Activated CD4-positive, CD25-positive, alpha-beta regulatory T cell treated with anti-CD3 and anti-CD28 coated beads, Interleukin-2, amount 50 U/mL, for 24 hours (primary cell): ENCODE measurements around the gene PIEZO2.

Experiments used
- ATAC-seq, 2 donors: fragments of 150-1000 bp; cut with Tn5 transposase; one replicate each; pipeline ENCODE4 v1.10.0; 2021; ENCODE audit warnings: mild to moderate bottlenecking in 1 of 2, moderate library complexity in 1 of 2

PIEZO2 gene

DNA sequence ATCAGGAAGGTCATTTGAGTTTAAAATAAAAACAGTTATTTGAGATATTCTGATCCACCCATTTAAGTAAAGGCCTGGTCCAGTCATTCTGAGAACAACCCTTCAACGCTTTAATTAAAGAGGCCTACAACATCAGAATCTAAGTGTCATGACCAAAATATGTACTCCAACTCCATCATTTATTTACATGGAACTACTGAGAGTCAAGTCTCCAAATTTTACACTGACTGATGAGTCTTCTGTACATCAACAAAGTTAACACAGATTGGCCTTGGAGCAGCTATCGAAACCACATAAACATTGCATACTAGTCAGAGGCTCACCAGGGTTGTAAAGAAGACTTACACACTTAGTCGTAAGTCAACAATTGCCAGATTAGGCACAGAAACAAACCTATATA, 37.1 kb downstream of the PIEZO2 start:
- no peak for ATAC-seq

DNA sequence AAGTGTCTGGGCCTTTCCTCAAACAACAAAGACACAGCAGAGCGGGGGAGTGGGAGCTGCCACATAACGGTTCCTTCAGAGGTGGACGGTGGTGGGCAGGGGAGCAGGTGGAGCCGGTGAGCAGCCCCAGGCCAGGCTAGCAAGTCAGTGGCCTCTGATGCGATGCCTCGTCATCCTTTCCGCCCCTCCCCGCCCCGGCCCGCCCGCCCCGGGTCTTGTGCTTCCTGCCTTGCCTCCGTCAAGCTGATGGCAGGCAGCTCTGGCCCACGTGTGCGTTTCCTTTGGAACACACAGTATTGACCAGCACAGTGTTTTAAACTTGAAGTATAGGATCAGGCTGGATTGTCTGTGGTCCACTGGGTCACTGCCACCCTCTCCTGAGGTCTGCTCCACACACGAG, 38.9 kb downstream of the PIEZO2 start:
- no peak for ATAC-seq

DNA sequence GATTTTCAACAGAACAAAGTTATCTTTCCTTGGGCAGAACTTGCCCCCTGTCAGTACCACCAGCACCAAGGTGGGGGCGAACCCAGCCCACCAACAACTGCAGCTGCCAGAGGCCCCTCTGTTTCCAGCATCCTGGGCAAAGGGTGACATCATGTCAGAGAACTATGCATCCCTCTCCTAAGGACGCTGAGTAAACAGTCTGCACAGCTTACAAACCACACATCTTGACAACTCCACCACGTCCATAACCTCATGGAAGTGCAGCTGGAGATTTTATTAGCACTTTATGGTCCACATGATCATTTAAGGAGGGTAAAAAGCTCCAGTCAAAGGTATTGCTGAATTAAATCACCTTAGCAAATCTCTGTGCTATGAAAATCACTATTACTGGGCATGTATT, 40.4 kb downstream of the PIEZO2 start:
- ATAC-seq, result no peak

DNA sequence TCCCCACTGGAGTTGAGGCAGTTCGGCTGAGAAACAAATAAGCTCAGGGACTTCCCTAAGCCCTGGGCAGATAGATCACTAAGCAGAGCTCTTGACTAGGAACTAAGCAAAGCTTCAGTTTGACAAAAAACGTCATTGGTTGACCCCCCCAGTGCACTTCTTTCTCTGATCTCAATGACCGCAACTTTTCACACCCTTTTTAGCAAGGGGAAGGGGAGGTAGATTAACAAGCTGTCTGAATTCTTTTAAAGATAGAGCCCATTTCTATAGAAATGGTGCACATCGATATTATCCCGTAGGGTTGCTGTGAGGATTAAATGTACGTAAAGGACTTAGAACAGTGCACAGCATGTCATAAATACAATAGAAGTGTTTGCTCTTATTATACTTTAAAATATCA, 42.5 kb downstream of the PIEZO2 start:
- no peak for ATAC-seq

DNA sequence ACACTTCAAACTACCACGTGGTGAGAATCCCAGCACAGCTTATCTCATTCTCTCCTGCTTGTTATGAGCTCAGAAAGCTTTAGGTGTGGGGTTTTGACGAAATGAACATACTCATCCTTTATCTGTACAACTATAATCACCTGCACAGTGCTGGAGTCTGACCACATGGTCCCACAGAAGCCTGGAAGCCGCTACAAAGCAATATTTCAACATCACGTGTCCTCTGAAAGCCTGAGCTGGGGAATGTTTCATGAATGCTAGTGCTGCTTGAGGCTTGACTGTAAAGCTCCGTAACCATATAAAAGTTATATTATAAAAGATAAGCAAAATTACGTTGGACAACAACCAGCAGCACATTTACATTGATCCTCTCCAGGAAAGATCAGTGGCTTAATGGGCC, 43.9 kb downstream of the PIEZO2 start:
- no peak for ATAC-seq

DNA sequence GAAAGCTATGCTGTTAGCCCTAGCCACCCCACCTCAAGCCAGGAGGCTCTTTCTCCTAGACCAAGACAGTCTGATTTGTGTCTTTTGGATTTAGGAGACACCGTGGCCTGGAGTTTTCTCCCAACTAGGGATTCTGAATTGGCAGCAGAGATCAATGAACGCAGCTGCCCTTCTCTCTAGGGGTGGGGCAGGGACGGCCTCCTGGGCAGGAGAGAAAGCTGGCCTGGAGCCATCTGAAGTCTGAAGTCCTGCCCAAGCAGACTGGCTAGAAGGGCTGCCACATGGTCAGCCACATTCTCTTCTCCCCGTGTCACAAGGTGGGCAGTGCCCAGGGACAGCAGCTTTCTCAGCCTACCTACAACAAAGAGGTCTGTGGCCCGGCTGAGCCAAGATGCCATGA, 45.1 kb downstream of the PIEZO2 start:
- ATAC-seq, result no peak

DNA sequence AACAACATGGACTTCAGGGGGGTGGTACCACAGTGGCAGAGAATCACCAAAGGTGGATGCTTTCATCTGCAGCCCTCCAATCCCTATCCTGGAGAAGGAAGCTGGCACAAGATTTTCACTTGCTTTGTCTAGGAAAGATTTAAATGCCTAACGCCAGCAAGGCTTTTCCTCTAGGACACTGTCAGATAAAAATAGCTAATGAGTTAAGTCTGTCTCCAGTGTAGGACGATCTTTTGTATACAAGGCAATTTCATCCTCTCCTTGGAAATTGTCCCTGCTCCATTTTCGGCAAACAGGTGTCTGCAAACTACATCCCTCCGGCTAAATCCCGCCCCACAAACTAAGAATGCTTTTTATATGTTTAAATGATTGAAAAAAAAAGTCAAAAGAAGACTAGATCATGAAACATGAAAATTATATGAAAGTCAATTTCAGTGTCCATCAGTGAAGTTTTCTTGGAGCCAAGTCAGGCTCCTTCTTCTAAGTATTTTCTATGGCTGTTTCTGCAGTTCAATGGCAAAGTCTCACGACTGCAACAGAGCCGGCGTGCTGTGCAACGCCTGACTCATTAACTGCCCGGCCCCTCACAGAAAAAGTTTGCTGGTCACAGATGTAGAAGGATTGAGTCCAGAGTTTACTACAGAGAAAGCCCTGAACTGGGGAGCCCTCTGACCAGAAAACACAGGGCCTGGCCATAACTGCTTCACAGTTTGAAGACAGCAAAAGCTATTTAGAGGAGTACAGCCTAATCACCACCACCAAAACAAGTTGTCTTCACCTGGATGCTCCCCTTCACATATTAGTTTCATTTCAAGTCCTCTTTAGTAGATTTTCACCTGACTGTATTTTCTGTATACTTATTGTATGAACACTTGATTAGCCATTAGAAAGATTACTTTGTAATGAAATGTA, 52.3 kb downstream of the PIEZO2 start:
- ATAC-seq, result no peak

DNA sequence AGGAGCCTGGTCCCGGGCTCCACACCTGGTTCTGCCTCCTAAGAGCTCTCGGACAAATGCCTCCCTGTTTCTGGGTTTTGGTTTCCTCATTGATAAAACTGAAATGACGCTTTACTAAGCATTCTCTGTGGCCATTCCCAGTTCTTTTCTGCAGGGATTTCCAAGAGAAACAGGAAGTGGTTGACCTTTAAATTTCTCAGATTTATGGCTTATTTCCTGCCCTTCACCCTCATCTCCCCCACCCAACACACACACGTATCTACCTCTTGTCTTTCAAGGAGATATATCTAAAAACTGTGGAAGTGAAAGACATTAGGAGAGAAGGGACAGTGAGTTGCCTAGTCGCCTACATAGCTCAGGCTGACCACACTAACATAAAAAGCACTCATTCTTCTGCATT, 53.0 kb downstream of the PIEZO2 start:
- no peak for ATAC-seq

DNA sequence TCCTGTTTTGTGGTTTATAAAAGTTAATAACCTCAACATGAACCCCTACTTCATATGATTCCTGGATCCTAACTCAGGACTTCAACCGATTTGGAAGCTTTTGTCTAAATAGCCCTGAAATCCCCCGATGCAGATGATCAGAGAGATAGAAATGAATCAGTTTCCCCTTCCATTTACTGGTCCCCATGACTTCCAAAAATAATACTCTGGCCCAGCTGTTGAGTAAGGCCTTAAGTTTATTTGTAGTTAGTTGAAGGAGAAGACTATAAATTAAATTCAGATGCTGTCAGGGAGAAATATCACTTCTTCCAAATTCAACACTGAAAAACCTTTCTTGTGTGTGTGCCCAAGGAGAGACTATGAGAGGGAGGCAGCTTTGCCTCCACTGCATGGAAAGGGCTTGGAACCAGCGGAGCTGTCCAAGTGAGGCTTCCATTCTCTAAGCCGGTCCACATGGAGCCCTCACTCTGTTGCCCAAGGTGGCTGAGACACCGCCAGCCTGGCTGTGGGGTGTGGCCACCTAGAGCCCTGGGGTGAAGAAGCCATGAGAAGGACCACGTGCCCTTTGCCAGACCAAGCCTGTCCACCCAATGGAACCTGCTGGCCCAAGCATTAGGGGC, 53.6 kb downstream of the PIEZO2 start:
- ATAC-seq, result no peak

DNA sequence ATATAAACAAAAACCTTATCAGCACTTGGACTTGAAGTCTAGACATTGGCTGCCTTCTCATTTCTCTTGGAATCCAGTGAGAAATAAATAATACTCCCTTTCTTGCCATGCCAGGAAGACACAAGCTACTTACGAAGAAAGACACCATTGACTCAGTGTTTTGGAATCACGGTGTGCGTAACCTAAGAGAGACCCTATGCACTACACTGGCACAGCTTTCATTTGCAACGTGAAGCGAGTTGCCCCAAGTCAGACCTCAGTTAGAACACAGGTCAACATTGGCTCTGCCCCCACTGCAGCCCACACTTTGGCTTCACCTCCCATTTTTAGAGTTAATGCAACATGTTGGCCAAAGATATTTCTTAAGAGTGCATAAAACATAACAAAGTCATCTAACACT, 54.2 kb downstream of the PIEZO2 start:
- no peak for ATAC-seq

DNA sequence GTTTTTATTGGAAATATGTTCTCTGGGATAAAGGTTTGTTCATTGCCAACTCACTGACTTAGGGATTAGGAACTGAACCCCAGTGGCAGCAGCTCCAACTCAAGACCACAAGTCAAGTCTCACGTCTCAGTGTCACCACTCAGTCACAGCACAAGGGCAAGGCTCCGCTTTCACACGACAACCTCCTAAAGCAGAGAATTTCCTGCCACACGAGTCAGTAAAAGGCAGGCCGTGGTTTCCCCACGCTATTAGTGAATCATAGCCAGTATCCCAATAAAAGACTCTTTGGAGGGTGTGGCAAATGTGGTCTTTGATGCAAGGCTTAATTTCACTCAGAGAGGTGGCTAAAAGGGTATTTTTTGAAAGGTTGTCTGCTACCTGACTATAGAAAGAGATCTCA, 57.6 kb downstream of the PIEZO2 start:
- ATAC-seq, result no peak

DNA sequence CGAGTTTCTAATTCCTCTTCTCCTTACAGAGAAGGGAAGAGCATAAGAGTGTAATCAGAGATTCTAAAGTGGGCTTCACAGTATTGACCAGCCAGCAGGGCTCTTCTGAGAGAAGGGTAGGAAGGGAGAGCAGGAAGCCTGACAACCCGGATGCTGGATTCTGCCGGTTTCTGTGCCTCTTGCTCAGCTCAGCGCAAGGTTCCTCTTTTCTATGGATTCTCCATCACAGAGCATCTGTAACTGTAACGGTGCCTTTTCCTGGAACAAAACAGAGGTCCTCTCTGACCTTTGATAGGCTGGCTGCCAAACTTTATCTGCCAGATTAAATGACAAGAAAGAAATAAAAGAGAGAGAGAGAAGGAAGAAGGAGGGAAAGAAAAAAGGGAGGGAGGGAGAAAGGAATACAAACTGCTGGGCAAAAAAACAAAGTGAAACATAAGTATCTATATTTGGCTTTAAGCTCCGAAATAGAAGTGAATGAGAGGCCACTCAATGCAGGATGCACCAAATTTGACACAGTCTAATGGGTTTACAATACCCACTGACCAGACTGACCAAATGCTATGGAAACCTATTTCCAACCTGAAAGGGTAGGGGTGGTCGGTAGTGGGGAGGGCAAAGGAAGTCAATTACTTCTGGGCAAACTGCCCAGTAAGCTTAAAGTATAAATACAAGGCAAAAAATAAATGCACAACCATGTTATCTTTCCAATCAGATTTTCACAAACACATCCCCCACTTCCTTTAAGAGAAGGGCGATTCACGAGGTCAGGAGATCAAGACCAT, 59.2 kb downstream of the PIEZO2 start:
- ATAC-seq, result no peak

DNA sequence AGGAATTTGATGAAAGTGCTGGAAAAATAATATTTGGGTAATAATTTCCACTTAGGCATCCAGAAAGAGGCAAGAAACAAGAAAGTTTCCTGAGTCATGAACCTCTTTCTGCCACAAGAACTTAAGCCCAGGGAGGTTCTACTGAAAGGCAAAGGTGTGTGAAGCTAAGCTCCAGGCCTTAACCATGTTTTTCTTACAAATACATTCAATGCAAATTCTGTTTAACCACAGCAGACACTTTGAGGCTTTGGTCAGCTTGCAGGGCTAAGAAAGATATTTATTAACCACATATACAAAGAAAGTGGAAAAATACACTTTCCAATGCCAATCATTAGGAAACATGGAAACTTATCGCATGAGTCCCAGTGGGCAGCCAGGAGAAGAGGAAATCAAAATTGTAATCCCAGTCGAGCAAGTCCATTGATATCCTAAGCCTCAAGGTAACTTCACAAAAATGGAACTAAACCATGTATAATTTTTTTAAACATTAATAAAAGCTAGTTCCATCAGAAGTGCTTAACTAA, 68.3 kb downstream of the PIEZO2 start:
- no peak for ATAC-seq

DNA sequence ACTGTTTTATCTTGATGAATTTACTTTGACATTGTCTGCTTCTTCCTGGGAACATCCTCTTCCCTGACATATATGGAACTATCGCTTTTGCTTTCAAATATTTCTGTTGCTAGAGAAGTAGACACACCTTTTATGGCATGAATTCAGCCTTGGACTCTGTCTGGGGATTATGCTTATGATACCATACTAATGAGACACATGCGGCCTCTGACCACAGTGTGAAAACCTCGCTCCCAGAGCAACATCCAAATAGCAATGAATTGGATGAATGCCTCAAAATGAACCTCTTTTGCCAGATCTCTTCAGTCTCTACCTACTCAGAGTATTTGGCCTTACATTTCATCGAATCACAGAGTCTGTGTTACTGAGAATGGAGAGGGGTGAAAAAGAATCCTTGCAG, 70.9 kb downstream of the PIEZO2 start:
- ATAC-seq, result no peak

DNA sequence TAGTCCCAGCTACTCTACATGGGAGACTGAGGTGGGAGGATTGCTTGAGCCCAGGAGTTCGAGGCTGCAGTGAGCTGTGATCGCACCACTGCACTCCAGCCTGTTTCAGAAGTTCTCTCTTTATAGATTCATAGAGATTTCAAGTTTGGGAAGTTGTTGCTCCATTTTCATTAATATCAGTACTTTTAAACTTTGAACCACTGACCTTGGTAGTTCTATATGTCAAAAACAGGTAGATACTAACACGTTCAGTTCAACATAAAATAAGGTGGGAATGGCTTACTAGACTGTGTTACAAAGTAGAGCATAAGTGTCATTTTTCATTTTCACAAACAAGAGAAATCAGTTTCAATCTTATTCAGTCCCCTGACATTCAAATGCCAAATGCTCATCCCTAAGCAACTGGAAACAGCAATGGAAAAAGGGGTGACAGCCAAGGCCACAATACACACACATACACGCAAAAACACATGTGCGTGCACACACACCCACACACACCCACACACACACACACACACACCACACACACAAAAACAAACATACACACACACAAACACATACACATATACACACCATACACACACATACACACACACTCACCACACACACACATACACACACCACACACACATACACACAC, 71.7 kb downstream of the PIEZO2 start:
- no peak for ATAC-seq

DNA sequence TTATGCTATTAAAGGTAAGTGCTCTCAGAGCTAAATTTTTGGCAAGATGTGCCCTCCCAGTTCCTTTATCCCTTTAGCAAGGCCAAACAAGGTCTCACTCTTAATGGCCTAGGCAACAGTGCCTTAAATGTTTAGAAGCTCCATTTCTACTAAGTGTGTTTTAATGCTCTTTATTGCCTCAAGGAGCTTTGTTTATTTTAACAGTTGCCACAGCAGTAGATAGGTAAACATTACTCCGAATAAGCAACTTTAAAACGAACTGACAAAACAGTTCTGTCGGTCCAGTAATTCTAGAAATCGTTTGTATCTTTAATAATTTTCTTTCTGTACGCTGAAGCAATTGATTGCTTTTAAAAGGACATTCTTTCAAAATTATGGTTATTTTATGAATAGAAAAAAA, 74.5 kb downstream of the PIEZO2 start:
- ATAC-seq, result no peak

DNA sequence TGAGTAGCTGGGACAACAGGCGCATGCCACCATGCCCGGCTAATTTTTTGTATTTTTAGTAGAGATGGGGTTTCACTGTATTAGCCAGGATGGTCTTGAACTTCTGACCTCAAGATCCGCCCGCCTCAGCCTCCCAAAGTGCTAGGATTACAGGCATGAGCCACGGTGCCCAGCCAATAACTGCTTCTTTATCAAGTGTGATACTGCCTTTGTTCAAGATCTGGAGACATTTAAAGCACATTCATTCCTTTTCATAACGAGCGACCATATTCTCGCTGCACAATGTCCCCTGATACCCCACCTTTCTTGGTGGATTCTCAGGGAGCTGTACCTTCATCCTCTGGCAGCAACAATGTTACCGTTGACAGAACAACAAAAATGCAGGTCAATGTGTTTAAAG, 75.4 kb downstream of the PIEZO2 start:
- ATAC-seq, result no peak

DNA sequence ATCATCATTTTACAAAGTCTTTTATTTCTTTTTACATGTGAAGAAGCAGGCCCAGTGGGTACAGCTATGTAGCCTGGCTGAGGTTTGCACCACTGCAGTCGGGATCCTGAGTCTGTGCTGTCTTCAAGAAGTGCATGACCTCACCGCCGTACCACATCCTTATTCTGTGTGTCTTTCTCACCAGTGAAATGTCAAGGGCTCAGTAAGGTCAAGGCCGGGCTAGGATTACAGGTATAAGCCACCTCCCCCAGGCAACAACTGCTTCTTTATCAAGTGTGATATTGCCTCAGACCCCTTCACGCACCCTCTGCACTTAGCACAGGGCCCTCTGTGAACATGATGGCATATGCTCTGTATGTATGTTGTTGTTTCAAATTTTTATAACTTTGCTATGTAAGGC, 76.7 kb downstream of the PIEZO2 start:
- no peak for ATAC-seq

DNA sequence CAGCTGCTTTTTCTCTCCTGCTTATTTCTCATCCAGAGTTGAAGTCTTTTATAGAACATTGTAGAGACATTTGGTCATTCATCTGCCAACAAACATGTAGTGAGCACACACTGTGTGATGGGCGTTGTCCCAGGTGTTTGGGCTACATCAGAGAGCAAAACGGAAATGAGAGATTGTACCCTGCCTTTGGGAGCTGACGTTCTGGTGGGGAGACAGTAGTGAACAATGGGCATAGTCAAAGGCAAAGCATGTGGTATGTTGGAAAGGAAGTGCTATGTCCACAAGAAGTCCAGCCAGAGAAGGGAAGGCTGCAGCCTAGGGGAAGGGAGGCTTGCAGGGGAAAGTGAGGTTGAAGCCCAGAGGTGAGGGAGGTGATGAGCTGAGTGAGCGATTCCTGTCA, 78.1 kb downstream of the PIEZO2 start:
- ATAC-seq, result no peak

DNA sequence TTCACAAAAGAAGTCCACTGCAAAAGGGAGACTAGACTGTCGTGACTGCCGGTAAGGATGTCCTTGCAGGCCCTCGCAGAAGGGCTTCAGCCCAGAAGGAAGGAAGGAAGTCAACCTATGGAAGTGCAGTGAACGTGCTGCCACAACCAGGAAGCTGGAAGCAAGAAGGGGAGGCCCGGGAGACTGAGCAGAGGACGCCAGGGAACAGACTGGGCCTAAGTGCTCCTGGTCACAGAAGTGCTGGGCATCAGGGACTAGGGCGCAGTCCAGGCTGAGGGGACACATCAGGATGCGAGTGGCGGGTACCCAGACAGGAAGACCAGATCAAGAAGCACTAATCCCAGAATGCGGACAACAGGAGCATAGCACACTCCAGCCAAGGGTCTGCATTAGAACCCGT, 78.8 kb downstream of the PIEZO2 start:
- no peak for ATAC-seq

DNA sequence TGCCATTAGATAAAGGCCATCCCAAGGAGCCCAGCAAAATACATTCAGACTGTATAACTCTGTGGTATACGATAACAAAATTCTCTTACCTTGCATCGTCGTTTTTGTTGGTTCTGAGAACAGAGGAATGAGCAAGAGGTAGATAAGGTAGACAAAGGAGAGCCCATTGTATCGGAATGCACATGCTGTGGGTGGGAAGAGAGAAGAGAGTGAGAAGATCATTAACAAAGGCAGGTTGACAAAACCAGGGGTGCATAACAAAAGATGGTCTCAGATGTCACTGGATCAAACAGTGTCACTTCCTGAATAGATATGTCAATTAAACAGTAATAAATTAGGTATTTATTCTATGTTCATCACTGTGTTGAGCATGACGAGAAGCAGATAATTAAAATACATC, 83.3 kb downstream of the PIEZO2 start:
- ATAC-seq, result no peak

DNA sequence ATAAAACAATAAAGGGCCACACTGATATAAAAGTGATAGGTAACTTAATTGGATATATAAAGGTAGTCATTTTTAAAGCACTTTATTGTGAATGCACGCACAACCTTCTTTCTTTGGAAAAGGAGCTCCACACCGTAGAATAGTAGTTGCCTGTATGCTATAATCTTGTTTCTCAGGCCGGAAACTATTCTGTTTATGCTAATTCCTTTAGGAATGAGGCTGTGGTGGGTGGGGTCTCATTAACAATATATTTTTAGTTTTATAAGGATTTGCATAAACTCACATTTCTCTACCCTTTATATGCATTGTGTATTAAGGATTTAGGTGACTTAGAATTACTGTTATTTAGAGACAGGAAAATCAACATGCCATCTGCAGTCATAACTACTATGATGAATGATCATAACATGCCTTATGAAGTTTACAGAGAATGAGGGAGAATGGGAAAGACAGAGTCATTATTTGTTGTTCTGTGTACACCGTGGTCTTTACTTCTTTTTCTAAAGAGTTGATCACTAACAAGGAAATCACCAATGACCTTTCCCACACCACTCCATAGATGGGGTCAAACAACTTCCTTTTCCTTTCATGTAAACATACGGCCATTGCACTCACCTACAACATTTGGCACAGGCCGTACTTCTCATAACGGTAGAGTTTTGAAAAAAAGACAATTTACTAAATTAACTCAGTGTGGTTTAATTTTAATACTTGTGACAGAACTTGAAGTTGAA, 84.5 kb downstream of the PIEZO2 start:
- ATAC-seq, result no peak
